Breast epithelium (tissue), 3 donors: Measurements from ENCODE around the gene OR14C36.

Experiments
- CTCF ChIP-seq, 3 donors: fragments of 450-650 bp; IDR thresholded peaks; one replicate each; pipeline ENCODE4 v1.5.1; 2016 to 2017; ENCODE audit warnings: antibody characterized with exemption in 3 of 3, mild to moderate bottlenecking in 3 of 3, moderate library complexity in 3 of 3
- POLR2A ChIP-seq: fragments of 450-650 bp; IDR thresholded peaks from one replicate; pipeline ENCODE4 v1.6.1; 2016; ENCODE audit warnings: antibody characterized with exemption, mild to moderate bottlenecking, moderate library complexity
- POLR2AphosphoS5 ChIP-seq, 3 donors: sonication (generic); formaldehyde crosslinking; IDR thresholded peaks; one replicate each; pipeline ENCODE4 v1.6.1; 2017; ENCODE audit warnings: antibody characterized with exemption in 3 of 3

- no peak for TF ChIP-seq CTCF (IDR thresholded peaks at IDR 0.05)
- TF ChIP-seq POLR2AphosphoS5 (IDR thresholded peaks at IDR 0.05): no peak
- TF ChIP-seq POLR2A: no peak
Measured at GRCh38 chr1:248303324-248303723, 45.3 kb upstream of the OR14C36 start, which contains the start of gene OR2T12.
